Loucy (cell line): ENCODE results near the gene SUCNR1.
A peak's percentile ranks its signal among the peaks of the same experiment; 100 is the strongest.

Source experiments
- H2AFZ ChIP-seq: fragments of 200-600 bp; sonication (generic); 2 replicates; pipeline ENCODE4 v1.6.0; 2016; ENCODE audit warnings: antibody characterized with exemption, mild to moderate bottlenecking, low read length, moderate library complexity
- H3F3A ChIP-seq: fragments of 200-600 bp; 2 replicates; pipeline ENCODE4 v1.6.0; 2016; ENCODE audit warnings: antibody characterized with exemption, low read depth, mild to moderate bottlenecking
- H3K27me3 ChIP-seq: fragments of 200-600 bp; sonication (generic); 2 replicates; pipeline ENCODE4 v1.6.1; 2014; ENCODE audit warnings: low read length, mild to moderate bottlenecking; ENCODE audit not compliant: insufficient read depth, poor library complexity, severe bottlenecking
- H3K36me3 ChIP-seq: fragments of 200-600 bp; sonication (generic); 2 replicates; pipeline ENCODE4 v1.6.1; 2016; ENCODE audit warnings: low read length; ENCODE audit not compliant: insufficient read depth
- H3K4me1 ChIP-seq: fragments of 200-600 bp; sonication (generic); 2 replicates; pipeline ENCODE4 v1.5.1; 2014; ENCODE audit warnings: low read length, mild to moderate bottlenecking; ENCODE audit not compliant: insufficient read depth, poor library complexity, severe bottlenecking
- H3K4me2 ChIP-seq: fragments of 200-600 bp; sonication (generic); 2 replicates; pipeline ENCODE4 v1.6.0; 2014; ENCODE audit warnings: antibody characterized with exemption, low read length, low read depth, mild to moderate bottlenecking; ENCODE audit not compliant: poor library complexity, severe bottlenecking
- H3K4me3 ChIP-seq: fragments of 200-600 bp; sonication (generic); 2 replicates; pipeline ENCODE4 v1.5.1; 2014; ENCODE audit warnings: low read length, mild to moderate bottlenecking, mixed read lengths; ENCODE audit not compliant: poor library complexity, severe bottlenecking
- H3K79me2 ChIP-seq: fragments of 200-600 bp; sonication (generic); 2 replicates; pipeline ENCODE4 v1.6.1; 2014; ENCODE audit warnings: low read length; ENCODE audit not compliant: insufficient read depth
- H3K9ac ChIP-seq: fragments of 200-600 bp; sonication (generic); 2 replicates; pipeline ENCODE4 v1.6.0; 2014; ENCODE audit warnings: mild to moderate bottlenecking, low read depth, low read length, moderate library complexity; ENCODE audit not compliant: poor library complexity, severe bottlenecking
- H3K9me2 ChIP-seq: fragments of 200-600 bp; sonication (generic); replicated peaks from 2 replicates; pipeline ENCODE4 v1.6.1; 2016; ENCODE audit warnings: low read depth, low read length, mixed read lengths
- H3K9me3 ChIP-seq: fragments of 200-600 bp; sonication (generic); 2 replicates; pipeline ENCODE4 v1.6.1; 2014; ENCODE audit warnings: mild to moderate bottlenecking, antibody characterized with exemption, low read length, low read depth; ENCODE audit not compliant: insufficient read depth
- H4K20me1 ChIP-seq: fragments of 200-600 bp; sonication (generic); 2 replicates; pipeline ENCODE4 v1.6.0; 2014; ENCODE audit warnings: antibody characterized with exemption, low read length, mild to moderate bottlenecking; ENCODE audit not compliant: insufficient read depth, poor library complexity, severe bottlenecking
- CTCF ChIP-seq: fragments of 200-600 bp; sonication (generic); conservative IDR thresholded peaks from 2 replicates; pipeline ENCODE4 v1.5.1; 2014; ENCODE audit warnings: mild to moderate bottlenecking, antibody characterized with exemption, low read length
- EZH2phosphoT487 ChIP-seq: fragments of 200-600 bp; IDR thresholded peaks from 2 replicates; pipeline ENCODE4 v1.6.1; 2018; ENCODE audit warnings: antibody characterized with exemption, mild to moderate bottlenecking, moderate library complexity, borderline replicate concordance

SUCNR1 gene

GRCh38 chr3:151859905-151860304, 13.5 kb upstream of the SUCNR1 start:
- Histone ChIP-seq H3K36me3 (no peaks in the 10 kb centered on the region), H3K4me3 (no peak overlapping the region), H3F3A (no peaks in the 10 kb centered on the region), H3K79me2 (no peaks in the 10 kb centered on the region), H2AFZ (no peak overlapping the region), H3K9me3 (no peaks in the 10 kb centered on the region), H3K27me3 (no peaks in the 10 kb centered on the region), H4K20me1 (no peaks in the 10 kb centered on the region), H3K4me2 (no peak overlapping the region), H3K9ac (no peak overlapping the region), H3K9me2 (no peaks in the 10 kb centered on the region), H3K4me1 (no peaks in the 10 kb centered on the region)
- no peak for TF ChIP-seq CTCF
- TF ChIP-seq EZH2phosphoT487: no peak

- Histone ChIP-seq H3K4me2 (no peak overlapping the region), H4K20me1 (no peaks in the 10 kb centered on the region), H3K79me2 (no peaks in the 10 kb centered on the region), H3F3A (no peaks in the 10 kb centered on the region), H3K4me3 (no peak overlapping the region), H3K9me2 (no peaks in the 10 kb centered on the region), H3K4me1 (peaks cover 10% of the 10 kb centered on the region), H3K9me3 (no peaks in the 10 kb centered on the region), H2AFZ (peak overlapping the region; percentile 11; the same call in 1 of the 2 replicates), H3K9ac (no peak overlapping the region), H3K36me3 (no peaks in the 10 kb centered on the region), H3K27me3 (no peaks in the 10 kb centered on the region)
- TF ChIP-seq CTCF: no peak
- no peak for TF ChIP-seq EZH2phosphoT487
Measured at GRCh38 chr3:151863611-151864010, 9.8 kb upstream of the SUCNR1 start.

GRCh38 chr3:151864423-151865101, 8.9 kb upstream of the SUCNR1 start:
- no peak overlapping the region for H3K4me3 ChIP-seq
- no peaks in the 10 kb centered on the region for H3K27me3 ChIP-seq
- TF ChIP-seq CTCF (no peak), EZH2phosphoT487 (no peak)
- no peaks in the 10 kb centered on the region; the same call in 1 of the 2 replicates for H3F3A ChIP-seq
- H2AFZ ChIP-seq: no peak overlapping the region
- H3K4me1 ChIP-seq: peaks cover 10% of the 10 kb centered on the region
- H3K36me3 ChIP-seq: no peaks in the 10 kb centered on the region
- no peaks in the 10 kb centered on the region for H3K9me2 ChIP-seq
- H4K20me1 ChIP-seq: no peaks in the 10 kb centered on the region
- H3K79me2 ChIP-seq: no peaks in the 10 kb centered on the region
- no peak overlapping the region for H3K4me2 ChIP-seq
- no peaks in the 10 kb centered on the region for H3K9me3 ChIP-seq
- no peak overlapping the region for H3K9ac ChIP-seq
